IPS DF 19.7 (cell line): ENCODE measurements around the gene PEMT.

ENCODE experiments used
- DNase-seq: peaks from one replicate; pipeline ENCODE4 v3.0.0-alpha.2; 2013; ENCODE audit warnings: low read depth, low spot score

The PEMT gene

GRCh38 chr17:17570798-17571716 lies 20.5 kb downstream of the PEMT start:
- DNase-seq = no peak

DNA sequence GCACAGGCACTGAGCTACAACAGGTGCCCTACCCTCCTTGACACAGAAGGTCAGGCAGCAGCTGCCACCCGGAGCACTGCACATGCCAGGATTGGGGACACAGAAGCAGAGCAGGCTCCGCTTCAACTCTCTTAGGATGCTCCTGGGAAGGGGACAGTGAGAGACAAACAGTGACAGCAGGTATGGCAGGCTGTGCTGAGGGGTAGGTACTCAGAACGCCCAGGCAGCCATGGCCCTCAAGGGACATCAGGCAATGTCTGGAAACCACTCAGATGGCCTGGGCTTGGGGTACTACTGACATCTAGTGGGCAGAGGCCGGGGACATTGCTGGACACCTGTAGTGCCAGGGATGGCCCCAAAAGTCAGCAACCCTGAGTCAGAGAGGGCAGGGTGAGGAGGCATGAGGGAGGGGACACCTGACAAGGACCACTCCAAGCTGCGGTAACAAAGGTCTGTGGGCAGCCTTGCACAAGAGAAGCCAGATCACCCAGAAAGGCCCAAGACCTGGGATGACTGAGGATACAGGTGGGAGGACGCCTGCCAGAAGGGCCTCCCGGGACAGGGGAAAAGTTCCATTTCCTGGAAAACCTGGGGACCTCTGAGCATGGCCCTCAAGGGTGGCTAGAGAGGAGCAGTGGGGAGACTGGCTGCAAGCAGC lies 21.2 kb downstream of the PEMT start:
- DNase-seq = no peak

DNA sequence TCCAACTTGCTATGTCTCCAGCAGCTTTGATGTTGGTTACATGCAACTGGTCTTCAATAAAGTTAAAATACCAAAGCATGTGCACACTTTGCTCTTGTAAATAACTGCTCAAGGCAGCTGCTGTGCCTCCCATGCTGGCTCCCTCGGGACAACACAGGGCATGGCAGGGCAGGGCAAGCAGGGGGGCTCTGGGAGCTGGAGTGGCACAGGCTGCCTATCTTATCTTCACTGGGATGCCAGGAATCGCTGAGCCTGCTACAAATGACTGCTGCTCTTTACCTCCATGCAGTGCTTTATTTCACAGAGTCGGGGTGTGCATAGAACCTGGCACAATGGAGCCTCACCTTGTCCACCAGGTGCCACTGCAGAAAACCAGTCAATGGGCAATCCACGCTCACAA lies 21.8 kb downstream of the PEMT start:
- no peak for DNase-seq

GRCh38 chr17:17568772-17569195 lies 22.7 kb downstream of the PEMT start:
- no peak for DNase-seq

- no peak for DNase-seq
Measured at GRCh38 chr17:17567631-17568030, 23.9 kb downstream of the PEMT start.

DNA sequence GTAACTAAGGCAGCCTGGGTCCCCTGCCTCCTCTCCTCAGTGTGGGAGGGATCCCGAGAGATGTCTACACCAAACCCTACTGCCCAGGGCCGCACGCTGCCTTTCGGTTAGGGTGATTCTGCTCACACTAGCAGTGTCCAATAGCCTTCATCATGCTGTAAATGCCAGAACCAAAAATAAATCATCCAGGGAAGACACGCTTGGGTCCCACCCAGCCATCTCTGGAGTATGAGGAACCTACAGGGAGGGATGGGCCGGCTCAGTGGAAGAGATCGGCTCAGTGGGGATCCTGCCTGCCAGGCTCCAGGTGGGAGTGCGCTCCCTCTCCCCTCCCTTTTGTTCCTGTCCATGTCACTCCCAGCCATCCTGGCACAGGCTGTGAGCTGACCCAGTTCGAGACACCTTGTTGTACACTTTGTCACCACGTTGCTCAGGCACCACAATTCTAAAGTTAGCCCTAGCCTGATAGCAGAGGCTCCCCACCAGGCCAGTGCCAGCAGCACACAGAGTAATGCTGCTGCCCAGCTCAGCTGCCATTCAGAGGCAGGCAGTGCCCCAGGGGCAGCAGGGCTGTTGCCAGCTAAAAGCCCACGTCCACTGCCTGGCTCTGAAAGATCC lies 24.5 kb downstream of the PEMT start:
- DNase-seq = no peak

GRCh38 chr17:17565471-17566339 lies 25.8 kb downstream of the PEMT start:
- DNase-seq = no peak

GRCh38 chr17:17564896-17565295 lies 26.6 kb downstream of the PEMT start:
- DNase-seq = no peak

GRCh38 chr17:17564323-17564722 lies 27.2 kb downstream of the PEMT start:
- no peak for DNase-seq

GRCh38 chr17:17563530-17563929 lies 28.0 kb downstream of the PEMT start:
- no peak for DNase-seq

GRCh38 chr17:17562146-17562511 lies 29.4 kb downstream of the PEMT start:
- no peak for DNase-seq

GRCh38 chr17:17561408-17562145 lies 29.9 kb downstream of the PEMT start:
- DNase-seq = no peak

DNA sequence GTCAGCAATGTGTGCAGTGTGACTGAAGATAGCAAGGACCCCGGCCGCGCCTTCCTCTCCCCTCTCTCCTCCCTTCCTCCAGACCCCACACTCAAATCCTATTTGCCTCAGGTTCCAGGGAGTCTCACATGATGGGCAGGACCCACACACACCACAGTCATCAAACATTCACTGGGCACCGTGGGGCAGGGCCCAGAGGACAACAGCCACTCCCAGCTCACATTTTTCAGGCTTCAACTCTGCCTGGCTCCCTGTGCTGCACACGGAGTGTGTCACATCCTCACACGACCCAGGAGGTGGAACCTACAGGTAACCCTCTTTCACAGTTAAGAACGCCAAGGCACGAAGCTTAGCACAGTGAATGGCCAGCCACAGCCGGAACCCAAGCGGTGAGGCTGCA lies 30.5 kb downstream of the PEMT start:
- DNase-seq = no peak

DNA sequence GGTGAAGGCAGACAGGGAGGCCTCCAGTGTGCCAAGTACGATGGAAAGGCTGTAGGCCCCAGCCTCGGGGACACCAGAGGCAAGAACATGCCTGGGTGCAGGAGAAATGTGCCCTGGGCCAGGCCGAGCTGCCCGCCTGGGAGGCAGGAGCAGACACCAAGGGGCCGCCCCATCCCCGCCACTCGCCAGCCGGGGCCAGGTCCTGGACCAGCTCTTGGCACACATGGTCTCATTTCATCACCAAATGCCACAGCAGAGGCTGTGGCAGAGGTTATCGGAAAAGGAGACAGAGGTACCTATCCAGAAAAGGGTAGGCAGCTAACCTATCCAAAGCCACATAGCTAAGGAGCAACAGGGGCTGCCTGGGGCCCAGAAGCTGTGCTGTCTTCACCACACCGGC lies 31.3 kb downstream of the PEMT start:
- DNase-seq = no peak

- no peak for DNase-seq
Measured at GRCh38 chr17:17559164-17559563, 32.3 kb downstream of the PEMT start.

DNA sequence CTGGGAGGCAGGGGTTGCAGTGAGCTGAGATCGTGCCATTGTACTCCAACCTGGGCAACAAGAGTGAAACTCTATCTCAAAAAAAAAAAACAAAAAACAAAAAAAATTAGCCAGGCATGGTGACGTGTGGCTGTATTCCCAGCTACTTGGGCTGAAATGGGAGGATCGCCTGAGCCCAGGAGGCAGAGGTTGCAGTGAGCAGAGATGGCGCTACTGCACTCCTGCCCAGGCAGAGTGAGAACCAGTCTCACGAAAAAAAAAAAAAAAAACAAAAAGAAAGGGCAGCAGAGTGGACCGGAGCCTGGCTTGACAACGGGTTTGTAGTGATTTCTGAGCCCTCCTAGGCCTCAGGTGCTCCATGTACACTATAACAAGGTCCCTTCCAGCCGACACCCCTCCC lies 33.1 kb downstream of the PEMT start:
- DNase-seq = no peak

DNA sequence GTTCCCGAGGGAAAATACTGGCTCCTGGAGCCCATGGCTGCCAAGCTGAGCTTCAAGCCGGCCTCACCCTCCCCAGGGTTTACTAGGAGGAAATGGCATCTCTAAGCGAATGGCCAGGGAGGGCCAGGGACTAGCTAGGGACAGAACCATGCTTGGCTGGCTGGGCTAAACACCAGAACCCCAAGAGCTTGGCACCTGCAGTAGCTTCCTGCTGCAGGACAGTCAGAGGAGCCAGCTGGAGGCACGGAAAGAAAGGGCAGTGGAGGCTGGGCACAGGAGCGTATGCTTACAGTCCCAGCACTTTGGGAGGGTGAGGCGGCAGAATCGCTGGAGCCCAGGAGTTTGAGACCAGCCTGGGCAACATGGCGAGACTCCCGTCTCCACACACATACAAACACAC lies 33.7 kb downstream of the PEMT start:
- no peak for DNase-seq

- no peak for DNase-seq
Measured at GRCh38 chr17:17556671-17557070, 34.8 kb downstream of the PEMT start.

- DNase-seq = no peak
Measured at GRCh38 chr17:17555906-17556305, 35.6 kb downstream of the PEMT start.

- no peak for DNase-seq
Measured at GRCh38 chr17:17555151-17555550, 36.4 kb downstream of the PEMT start.

DNA sequence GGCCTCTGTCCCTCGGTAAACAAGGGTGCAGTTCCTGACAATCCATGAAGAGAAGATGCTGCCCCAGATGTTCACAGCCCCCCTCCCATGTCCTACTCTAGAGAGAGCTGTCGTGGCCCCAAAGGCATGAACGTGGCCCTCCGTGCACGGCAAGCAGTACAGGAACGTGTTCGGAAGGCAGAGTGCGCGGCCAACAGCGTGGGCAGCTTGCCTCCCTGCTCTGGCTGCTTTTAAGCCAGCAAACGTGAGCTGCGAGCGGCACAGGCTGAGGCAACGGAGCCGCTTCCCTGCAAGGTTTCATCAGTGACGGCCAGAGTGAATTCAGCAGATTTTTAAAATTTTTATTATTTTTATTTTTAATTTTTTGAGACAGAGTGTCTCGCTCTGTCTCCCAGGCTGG lies 37.2 kb downstream of the PEMT start:
- no peak for DNase-seq
